SK-N-SH (cell line): ENCODE measurements around the gene KRTAP6-3. TPM values are rescaled to one million over a fixed set of nuclear protein-coding genes. Genes with fewer than 3 reads are reported as not detected.

Experiments used
- CTCF ChIA-PET: fragments of 300-600, 350-600 bp; formaldehyde crosslinking; extraction: SDS; loops from one replicate; lab custom pipeline; 2021; lab: Yijun Ruan, JAX
- POLR2A ChIA-PET: fragments of 350-600 bp; sonication (Branson Sonifier 250); formaldehyde crosslinking; extraction: SDS; loops from one replicate; lab custom pipeline; 2020; ENCODE audit warnings: antibody characterized with exemption, inconsistent platforms; lab: Yijun Ruan, JAX
- DNase-seq: peaks from one replicate; pipeline ENCODE4 v3.0.0; 2012
- H2AFZ ChIP-seq: fragments of 200-600 bp; sonication (generic); 2 replicates; pipeline ENCODE4 v1.8.1; 2016; ENCODE audit warnings: antibody characterized with exemption, mild to moderate bottlenecking, low read depth
- H3F3A ChIP-seq: fragments of 200-600 bp; sonication (generic); replicated peaks from 2 replicates; pipeline ENCODE3; 2016; ENCODE audit warnings: antibody characterized with exemption, mild to moderate bottlenecking; ENCODE audit not compliant: insufficient read depth
- H3K27ac ChIP-seq, 2 experiments: fragments of 200-500 bp in 1 of 2; fragments of 200-600 bp in 1 of 2; sonication (Bioruptor generic) in 1 of 2; sonication (generic), shearing (Covaris generic) in 1 of 2; 2 replicates each; pipeline versions ENCODE4 v1.5.1 to v1.6.1; 2014 to 2016; ENCODE audit warnings: low read depth in 2 of 2, inconsistent platforms in 1 of 2, low read length in 1 of 2, mild to moderate bottlenecking in 1 of 2, mixed read lengths in 1 of 2
- H3K27me3 ChIP-seq: fragments of 200-600 bp; sonication (generic), shearing (Covaris generic); 2 replicates; pipeline ENCODE4 v1.6.1; 2016; ENCODE audit warnings: mixed run types; ENCODE audit not compliant: insufficient read depth
- H3K36me3 ChIP-seq, 2 experiments: fragments of 200-500 bp in 1 of 2; fragments of 200-600 bp in 1 of 2; sonication (Bioruptor generic) in 1 of 2; sonication (generic) in 1 of 2; replicated peaks in 1 of 2; 2 replicates each; pipeline versions ENCODE3 to v1.5.1; 2014 to 2016; ENCODE audit warnings: low read length in 1 of 2, mild to moderate bottlenecking in 1 of 2; ENCODE audit not compliant: insufficient read depth in 2 of 2, control insufficient read depth in 1 of 2
- H3K4me1 ChIP-seq, 2 experiments: fragments of 200-500 bp in 1 of 2; fragments of 200-600 bp in 1 of 2; sonication (Bioruptor generic) in 1 of 2; sonication (generic), shearing (Covaris generic) in 1 of 2; 2 replicates each; pipeline versions ENCODE4 v1.5.1 to v1.6.1; 2014 to 2016; ENCODE audit warnings: low read depth in 1 of 2, low read length in 1 of 2, mixed run types in 1 of 2; ENCODE audit not compliant: insufficient read depth in 2 of 2, control insufficient read depth in 1 of 2
- H3K4me2 ChIP-seq: fragments of 200-600 bp; sonication (generic), shearing (Covaris generic); 2 replicates; pipeline ENCODE4 v1.6.1; 2017; ENCODE audit warnings: mixed run types
- H3K4me3 ChIP-seq, 2 experiments: fragments of 200-500 bp in 1 of 2; fragments of 200-600 bp in 1 of 2; sonication (Bioruptor generic) in 1 of 2; sonication (generic), shearing (Covaris generic) in 1 of 2; 2 replicates each; pipeline versions ENCODE4 v1.5.1 to v1.8.1; 2014 to 2016; ENCODE audit warnings: low read depth in 2 of 2, inconsistent platforms in 1 of 2, low read length in 1 of 2, mild to moderate bottlenecking in 1 of 2, mixed read lengths in 1 of 2, moderate library complexity in 1 of 2
- H3K79me2 ChIP-seq: fragments of 200-600 bp; sonication (generic); 2 replicates; pipeline ENCODE4 v1.8.1; 2017; ENCODE audit warnings: mild to moderate bottlenecking; ENCODE audit not compliant: insufficient read depth
- H3K9ac ChIP-seq: fragments of 200-600 bp; sonication (generic); 2 replicates; pipeline ENCODE4 v1.6.1; 2017; ENCODE audit warnings: mixed run types
- H3K9me2 ChIP-seq: fragments of 200-600 bp; sonication (generic); 2 replicates; pipeline ENCODE4 v1.6.1; 2017; ENCODE audit warnings: mixed run types
- H3K9me3 ChIP-seq: fragments of 200-600 bp; sonication (generic); 2 replicates; pipeline ENCODE4 v1.6.1; 2017; ENCODE audit warnings: mixed run types, mild to moderate bottlenecking, moderate library complexity
- H4K20me1 ChIP-seq: fragments of 200-600 bp; sonication (generic); 2 replicates; pipeline ENCODE4 v1.6.1; 2017; ENCODE audit warnings: mild to moderate bottlenecking, mixed run types; ENCODE audit not compliant: insufficient read depth
- CTCF ChIP-seq: fragments of 200-600 bp; sonication (generic); IDR thresholded peaks from 2 replicates; pipeline ENCODE4 v1.6.1; 2017; ENCODE audit warnings: antibody characterized with exemption, mild to moderate bottlenecking, moderate library complexity
- ELF1 ChIP-seq: IDR thresholded peaks from 2 replicates; pipeline ENCODE4 v1.4.0; 2012
- EP300 ChIP-seq, 2 experiments: IDR thresholded peaks; 2 replicates each; pipeline versions ENCODE4 v1.4.0 to v1.6.1; 2012; ENCODE audit warnings: borderline replicate concordance in 1 of 2, low read depth in 1 of 2, low read length in 1 of 2
- EZH2phosphoT487 ChIP-seq: fragments of 200-600 bp; sonication (generic); IDR thresholded peaks from 2 replicates; pipeline ENCODE4 v1.6.1; 2017; ENCODE audit warnings: low read depth, mixed run types, mild to moderate bottlenecking, antibody characterized with exemption, moderate library complexity, borderline replicate concordance
- FOXM1 ChIP-seq: IDR thresholded peaks from 2 replicates; pipeline ENCODE4 v1.4.0; 2012; ENCODE audit warnings: low read depth, mild to moderate bottlenecking
- GABPA ChIP-seq: IDR thresholded peaks from 2 replicates; pipeline ENCODE4 v1.4.0; 2012; ENCODE audit warnings: low read depth, mild to moderate bottlenecking
- IRF3 ChIP-seq: fragments of 150-350 bp; IDR thresholded peaks from 2 replicates; pipeline ENCODE4 v1.6.1; 2016; ENCODE audit warnings: mild to moderate bottlenecking, low read depth, low read length
- MEF2A ChIP-seq: IDR thresholded peaks from 2 replicates; pipeline ENCODE4 v1.4.0; 2012; ENCODE audit warnings: low read depth, borderline replicate concordance
- POLR2AphosphoS5 ChIP-seq: IDR thresholded peaks from 2 replicates; pipeline ENCODE4 v1.6.1; 2012; ENCODE audit warnings: low read depth, low read length
- RCOR1 ChIP-seq: fragments of 150-350 bp; IDR thresholded peaks from 2 replicates; pipeline ENCODE4 v1.6.1; 2017; ENCODE audit warnings: antibody characterized with exemption, low read length
- RFX5 ChIP-seq: IDR thresholded peaks from 2 replicates; pipeline ENCODE4 v1.6.1; 2012; ENCODE audit warnings: mild to moderate bottlenecking, improper control_type of control experiment, low read length
- SIN3A ChIP-seq: IDR thresholded peaks from 2 replicates; pipeline ENCODE4 v1.6.1; 2012; ENCODE audit warnings: low read depth, mild to moderate bottlenecking, low read length, moderate library complexity, borderline replicate concordance
- SMC3 ChIP-seq: IDR thresholded peaks from 2 replicates; pipeline ENCODE4 v1.6.1; 2012; ENCODE audit warnings: low read depth, low read length, improper control_type of control experiment
- TCF12 ChIP-seq: IDR thresholded peaks from 2 replicates; pipeline ENCODE4 v1.4.0; 2012
- YY1 ChIP-seq: IDR thresholded peaks from 2 replicates; pipeline ENCODE4 v1.4.0; 2012; ENCODE audit warnings: low read depth, mild to moderate bottlenecking
- ZBTB33 ChIP-seq: IDR thresholded peaks from 2 replicates; pipeline ENCODE4 v1.4.0; 2012; ENCODE audit warnings: low read depth, borderline replicate concordance
- WGBS: methylation state at CpG from one replicate; pipeline ENCODE4 v1.1.6; 2017; ENCODE audit warnings: low lambda C conversion rate; 5-methylcytosine and 5-hydroxymethylcytosine counted together
- polyA plus RNA-seq, 3 experiments: library from polyadenylated mRNA; depleted of rRNA; stranded (reverse); fragments of >200 nt; gene quantifications; 2 replicates each; pipeline ENCODE4 v1.2.3, GENCODE V29; 2012
- TF ChIP-seq, protein P1 (sequence below): fragments of 150-350 bp; IDR thresholded peaks from 2 replicates; pipeline ENCODE4 v1.6.1; 2017; ENCODE audit warnings: antibody characterized with exemption, low read length, low read depth, borderline replicate concordance
- TF ChIP-seq, protein P2 (sequence below): IDR thresholded peaks from 2 replicates; pipeline ENCODE4 v1.6.1; 2012; ENCODE audit warnings: mild to moderate bottlenecking, low read depth, low read length, moderate library complexity
- TF ChIP-seq, protein P3 (sequence below): IDR thresholded peaks from 2 replicates; pipeline ENCODE4; 2012

Gene KRTAP6-3
- not detected in 2 replicates for polyA plus RNA-seq (2012; rRNA removed)
- not detected in 2 replicates for polyA plus RNA-seq (2012; cell fraction: cytosol; rRNA removed)
- polyA plus RNA-seq (2012; cell fraction: nucleus; rRNA removed): not detected in 2 replicates

DNA sequence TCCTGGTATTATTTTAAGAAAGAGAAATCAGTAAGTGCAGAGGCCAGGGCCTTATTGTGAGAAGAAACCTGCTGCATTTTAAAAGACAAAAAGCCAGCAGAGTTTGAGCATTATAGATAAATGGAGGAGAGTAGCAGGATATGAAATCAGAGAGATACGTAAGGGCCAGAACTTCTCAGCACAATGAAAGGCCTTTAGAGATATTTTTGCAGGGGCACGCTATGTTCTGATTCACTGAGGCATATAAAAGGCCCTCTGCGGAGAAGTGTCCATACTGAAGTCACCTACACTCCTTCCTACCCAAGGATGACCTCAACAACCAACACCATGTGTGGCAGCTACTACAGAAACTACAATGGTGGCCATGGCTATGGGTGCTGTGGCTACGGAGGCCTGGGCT lies at the start of gene KRTAP6-3:
Gene KRTAP6-3, plus strand, starts transcription at position 301 of the 400 bp plus-strand sequence. Its CDS starts 6 bp downstream, at position 307.
- Histone ChIP-seq H3K79me2 (no peaks in the 10 kb centered on the region), H3K4me2 (no peak within 1 kb of the TSS), H3K9me3 (no peaks in the 10 kb centered on the region), H3K27ac (no peak within 1 kb of the TSS), H3K4me3 (no peak within 1 kb of the TSS), H3F3A (no peaks in the 10 kb centered on the region), H3K9ac (no peak within 1 kb of the TSS), H3K4me1 (no peaks in the 10 kb centered on the region), H3K9me2 (no peaks in the 10 kb centered on the region), H4K20me1 (no peaks in the 10 kb centered on the region), H3K27me3 (no peaks in the 10 kb centered on the region), H2AFZ (no peak within 1 kb of the TSS), H3K36me3 (no peaks in the 10 kb centered on the region)
- 2% methylated on average over 3 of the region's 4 CpGs for WGBS
- CTCF ChIA-PET: no interaction called here
- POLR2A ChIA-PET: no interaction called here
- no peak for DNase-seq
- TF ChIP-seq YY1 (no peak), FOXM1 (no peak), RCOR1 (no peak), IRF3 (no peak), SMC3 (no peak), EZH2phosphoT487 (no peak), CTCF (no peak), RFX5 (no peak), MEF2A (no peak), ZBTB33 (no peak), POLR2AphosphoS5 (no peak), TCF12 (no peak), EP300 (IDR thresholded peaks at IDR 0.05; ENCODE audit: borderline replicate concordance in 1 of 2, low read depth in 1 of 2, low read length in 1 of 2) (no peak), GABPA (no peak), ELF1 (no peak), SIN3A (no peak)
- TF ChIP-seq, protein P1, sequence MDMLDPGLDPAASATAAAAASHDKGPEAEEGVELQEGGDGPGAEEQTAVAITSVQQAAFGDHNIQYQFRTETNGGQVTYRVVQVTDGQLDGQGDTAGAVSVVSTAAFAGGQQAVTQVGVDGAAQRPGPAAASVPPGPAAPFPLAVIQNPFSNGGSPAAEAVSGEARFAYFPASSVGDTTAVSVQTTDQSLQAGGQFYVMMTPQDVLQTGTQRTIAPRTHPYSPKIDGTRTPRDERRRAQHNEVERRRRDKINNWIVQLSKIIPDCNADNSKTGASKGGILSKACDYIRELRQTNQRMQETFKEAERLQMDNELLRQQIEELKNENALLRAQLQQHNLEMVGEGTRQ: no peak
- TF ChIP-seq, protein P2, sequence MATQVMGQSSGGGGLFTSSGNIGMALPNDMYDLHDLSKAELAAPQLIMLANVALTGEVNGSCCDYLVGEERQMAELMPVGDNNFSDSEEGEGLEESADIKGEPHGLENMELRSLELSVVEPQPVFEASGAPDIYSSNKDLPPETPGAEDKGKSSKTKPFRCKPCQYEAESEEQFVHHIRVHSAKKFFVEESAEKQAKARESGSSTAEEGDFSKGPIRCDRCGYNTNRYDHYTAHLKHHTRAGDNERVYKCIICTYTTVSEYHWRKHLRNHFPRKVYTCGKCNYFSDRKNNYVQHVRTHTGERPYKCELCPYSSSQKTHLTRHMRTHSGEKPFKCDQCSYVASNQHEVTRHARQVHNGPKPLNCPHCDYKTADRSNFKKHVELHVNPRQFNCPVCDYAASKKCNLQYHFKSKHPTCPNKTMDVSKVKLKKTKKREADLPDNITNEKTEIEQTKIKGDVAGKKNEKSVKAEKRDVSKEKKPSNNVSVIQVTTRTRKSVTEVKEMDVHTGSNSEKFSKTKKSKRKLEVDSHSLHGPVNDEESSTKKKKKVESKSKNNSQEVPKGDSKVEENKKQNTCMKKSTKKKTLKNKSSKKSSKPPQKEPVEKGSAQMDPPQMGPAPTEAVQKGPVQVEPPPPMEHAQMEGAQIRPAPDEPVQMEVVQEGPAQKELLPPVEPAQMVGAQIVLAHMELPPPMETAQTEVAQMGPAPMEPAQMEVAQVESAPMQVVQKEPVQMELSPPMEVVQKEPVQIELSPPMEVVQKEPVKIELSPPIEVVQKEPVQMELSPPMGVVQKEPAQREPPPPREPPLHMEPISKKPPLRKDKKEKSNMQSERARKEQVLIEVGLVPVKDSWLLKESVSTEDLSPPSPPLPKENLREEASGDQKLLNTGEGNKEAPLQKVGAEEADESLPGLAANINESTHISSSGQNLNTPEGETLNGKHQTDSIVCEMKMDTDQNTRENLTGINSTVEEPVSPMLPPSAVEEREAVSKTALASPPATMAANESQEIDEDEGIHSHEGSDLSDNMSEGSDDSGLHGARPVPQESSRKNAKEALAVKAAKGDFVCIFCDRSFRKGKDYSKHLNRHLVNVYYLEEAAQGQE: no peak
- TF ChIP-seq, protein P3, sequence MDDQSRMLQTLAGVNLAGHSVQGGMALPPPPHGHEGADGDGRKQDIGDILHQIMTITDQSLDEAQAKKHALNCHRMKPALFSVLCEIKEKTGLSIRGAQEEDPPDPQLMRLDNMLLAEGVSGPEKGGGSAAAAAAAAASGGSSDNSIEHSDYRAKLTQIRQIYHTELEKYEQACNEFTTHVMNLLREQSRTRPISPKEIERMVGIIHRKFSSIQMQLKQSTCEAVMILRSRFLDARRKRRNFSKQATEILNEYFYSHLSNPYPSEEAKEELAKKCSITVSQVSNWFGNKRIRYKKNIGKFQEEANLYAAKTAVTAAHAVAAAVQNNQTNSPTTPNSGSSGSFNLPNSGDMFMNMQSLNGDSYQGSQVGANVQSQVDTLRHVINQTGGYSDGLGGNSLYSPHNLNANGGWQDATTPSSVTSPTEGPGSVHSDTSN: no peak
